IPS-NIHi11 (cell line): Measurements from ENCODE around the gene SSTR5.
"Not testable (repeated sequence)": the region's sequence is repeated elsewhere in the genome, so short reads cannot be mapped to it uniquely, and the experiment has no call there.

Experiments
- DNase-seq: peaks from one replicate; pipeline ENCODE4 v3.0.0; 2012; ENCODE audit warnings: mixed read lengths, low spot score

SSTR5 gene

GRCh38 chr16:1073566-1074378, 1.2 kb downstream of the SSTR5 start:
- peak; percentile 67 for DNase-seq

GRCh38 chr16:1074379-1074649, 1.8 kb downstream of the SSTR5 start:
- no peak for DNase-seq

GRCh38 chr16:1075546-1075945, 3.0 kb downstream of the SSTR5 start:
- no peak for DNase-seq

DNA sequence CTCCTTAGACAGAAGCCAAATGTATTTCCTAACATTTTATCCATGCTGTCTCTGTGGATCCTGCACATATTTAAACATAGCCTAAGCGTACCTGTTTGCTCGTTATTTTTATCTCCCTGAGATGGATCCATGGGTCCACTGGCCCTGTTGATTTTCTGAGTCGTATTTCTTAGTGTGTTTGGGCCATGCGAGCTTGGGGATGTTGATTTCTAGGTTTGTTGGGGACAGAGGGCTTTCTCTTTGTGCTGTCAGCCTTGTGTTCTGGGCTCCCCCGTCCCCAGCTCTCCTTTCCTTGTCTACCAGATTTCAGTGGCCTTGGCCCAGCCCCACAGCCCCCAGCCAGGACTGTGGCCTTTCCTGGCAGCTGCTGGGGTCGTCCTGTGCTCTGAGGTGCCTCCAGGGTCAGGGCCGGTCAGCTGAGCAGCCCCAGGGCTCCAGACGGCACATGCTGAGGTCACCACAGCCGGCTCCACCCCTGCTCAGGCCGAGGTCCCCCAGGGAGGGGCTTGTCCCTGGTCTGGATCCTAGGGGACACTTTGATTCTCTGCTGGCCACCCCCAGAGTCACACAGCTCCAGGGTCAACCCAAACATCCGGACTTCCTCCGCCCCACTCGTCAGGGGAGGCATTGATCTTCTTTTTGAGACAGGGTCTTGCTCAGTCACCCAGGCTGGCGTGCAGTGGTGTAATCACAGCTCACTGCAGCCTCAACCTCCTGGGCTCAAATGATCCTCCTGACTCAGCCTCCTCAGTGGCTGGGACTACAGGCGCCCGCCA, 4.4 kb downstream of the SSTR5 start:
- DNase-seq = no peak

DNA sequence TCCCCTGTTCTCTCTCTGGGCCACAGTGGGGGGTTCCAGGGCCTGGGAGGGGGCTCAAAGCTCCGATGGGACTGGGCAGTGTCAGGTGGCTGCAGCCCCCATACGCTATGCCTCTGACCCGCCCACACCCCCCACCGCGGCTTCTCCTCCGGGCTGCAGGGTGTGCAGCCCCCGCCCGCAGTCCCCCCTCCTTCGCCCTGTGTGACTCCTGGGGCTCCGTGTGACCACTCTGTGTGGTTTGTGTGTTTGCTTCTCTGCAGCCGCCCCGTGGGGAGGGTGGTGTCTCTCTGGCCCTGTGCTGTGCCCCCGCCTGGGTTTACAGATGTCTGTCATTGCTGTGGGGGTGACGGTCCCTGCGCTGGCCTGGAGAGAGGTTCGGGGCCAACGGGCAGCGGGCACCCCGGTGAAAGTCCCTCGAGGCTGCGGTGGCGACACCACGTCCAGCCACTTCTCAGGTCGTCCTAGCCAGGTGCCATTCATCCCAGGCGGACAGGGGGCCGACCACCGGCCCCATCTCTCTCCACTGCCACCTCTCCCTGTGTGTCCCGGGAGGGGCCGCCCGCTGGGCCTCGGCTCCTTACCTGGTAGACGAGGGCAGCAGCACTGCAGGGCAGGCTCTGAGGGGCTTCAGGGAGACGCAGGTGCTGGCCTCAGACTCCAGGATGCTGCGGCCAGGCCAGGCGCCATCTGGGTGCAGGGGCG, 5.5 kb downstream of the SSTR5 start:
- DNase-seq = no peak

DNA sequence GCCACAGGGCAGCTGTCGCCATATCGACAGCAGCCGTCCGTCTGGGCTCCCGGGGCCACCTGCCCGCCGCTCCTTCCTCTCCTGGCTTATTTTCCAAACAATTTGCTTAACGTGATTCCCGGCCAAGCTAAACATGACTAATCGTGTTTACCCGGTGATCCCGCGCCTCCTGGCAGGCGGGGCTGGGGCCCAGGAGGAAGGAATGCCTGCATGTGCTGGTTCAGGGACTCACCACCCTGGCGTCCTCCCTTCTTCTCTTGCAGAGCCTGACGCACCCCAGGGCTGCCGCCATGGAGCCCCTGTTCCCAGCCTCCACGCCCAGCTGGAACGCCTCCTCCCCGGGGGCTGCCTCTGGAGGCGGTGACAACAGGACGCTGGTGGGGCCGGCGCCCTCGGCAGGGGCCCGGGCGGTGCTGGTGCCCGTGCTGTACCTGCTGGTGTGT, 6.1 kb downstream of the SSTR5 start:
- no peak for DNase-seq

- no peak for DNase-seq
Measured at GRCh38 chr16:1079341-1079740, 6.8 kb downstream of the SSTR5 start.

GRCh38 chr16:1079786-1080525, 7.4 kb downstream of the SSTR5 start:
- DNase-seq = no peak

DNA sequence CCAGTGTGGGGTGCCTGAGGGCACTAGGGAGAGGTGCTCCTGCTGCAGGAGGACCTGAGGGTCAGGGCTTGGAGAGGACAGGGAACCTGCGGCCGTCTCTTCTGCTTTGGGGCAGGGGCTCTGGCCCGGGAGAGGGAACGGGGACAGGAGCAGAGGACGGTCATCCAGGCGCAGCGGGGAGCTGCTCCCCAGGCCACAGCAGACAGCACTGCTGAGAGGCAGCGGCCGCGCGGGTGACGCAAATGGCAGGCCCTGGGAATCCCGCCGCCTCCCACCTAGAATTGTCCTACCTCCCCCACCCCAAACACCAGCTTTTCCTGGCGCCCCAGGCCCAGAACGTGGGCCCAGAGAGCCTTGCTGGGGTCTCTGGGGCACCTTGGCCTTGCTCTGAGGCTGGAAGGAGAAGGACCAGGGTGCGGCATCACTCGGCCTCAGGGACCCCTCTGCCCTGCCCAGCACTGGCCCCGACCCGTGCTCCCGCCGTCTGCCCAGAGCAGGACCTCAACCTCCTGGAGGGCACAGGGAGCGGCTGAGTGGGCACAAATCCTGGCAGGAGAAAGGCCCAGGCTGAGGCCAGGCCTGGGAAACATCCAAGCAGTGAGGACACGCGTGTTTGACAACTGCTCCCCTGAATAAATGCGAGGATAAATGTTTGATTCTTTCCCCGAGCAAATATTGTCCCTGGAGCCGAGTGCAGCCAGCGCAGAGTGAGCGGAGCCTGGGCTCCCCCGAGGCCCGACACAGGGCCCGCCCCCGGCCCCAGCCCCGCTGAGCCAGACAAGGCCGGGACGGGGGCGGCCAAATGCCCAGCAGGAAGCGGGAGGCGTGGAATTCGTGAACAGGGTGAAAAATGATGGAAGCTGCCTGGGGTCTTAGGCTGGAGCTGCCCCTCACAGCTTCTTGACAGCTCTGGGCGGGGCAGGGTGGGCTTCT, 8.5 kb downstream of the SSTR5 start:
- DNase-seq = peak; percentile 62

GRCh38 chr16:1081734-1082265, 9.3 kb downstream of the SSTR5 start:
- DNase-seq = no peak

GRCh38 chr16:1082266-1082951, 9.9 kb downstream of the SSTR5 start:
- DNase-seq = no peak

DNA sequence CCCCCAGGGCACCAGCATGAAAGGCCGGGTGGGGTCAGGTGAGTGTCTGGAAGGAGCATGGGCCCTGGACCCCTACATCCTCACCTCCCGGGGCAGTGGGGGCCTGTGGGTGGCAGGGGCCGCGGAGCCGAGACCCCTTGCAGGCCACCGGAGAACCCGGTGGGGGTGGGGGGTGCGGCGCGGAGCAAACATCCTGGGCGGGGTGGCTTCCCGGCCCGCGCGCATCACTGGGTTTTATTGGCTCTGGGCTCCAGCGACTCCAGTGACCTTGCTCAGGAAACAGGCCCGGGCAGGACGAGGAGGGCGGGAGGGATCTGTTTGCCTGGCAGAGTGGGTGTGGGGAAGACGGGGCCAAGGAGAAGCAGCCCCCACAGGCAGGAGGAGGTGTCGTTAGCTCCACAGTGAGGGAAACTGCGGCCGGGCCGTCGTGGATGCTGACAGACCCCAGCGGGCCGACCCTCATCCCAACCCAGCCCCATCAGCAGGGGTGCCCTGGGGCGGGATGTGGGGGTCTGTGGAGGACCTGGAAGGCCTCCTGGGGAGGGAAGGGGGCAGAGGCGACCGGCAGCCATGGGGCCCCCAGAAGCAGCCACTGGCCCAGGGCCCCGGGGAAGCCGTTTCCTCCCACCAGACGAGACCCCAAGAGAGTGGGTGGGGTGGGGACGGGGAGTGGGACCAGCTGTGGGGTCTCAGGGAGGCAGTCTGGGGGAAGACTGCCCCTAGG, 10.6 kb downstream of the SSTR5 start:
- DNase-seq = no peak

DNA sequence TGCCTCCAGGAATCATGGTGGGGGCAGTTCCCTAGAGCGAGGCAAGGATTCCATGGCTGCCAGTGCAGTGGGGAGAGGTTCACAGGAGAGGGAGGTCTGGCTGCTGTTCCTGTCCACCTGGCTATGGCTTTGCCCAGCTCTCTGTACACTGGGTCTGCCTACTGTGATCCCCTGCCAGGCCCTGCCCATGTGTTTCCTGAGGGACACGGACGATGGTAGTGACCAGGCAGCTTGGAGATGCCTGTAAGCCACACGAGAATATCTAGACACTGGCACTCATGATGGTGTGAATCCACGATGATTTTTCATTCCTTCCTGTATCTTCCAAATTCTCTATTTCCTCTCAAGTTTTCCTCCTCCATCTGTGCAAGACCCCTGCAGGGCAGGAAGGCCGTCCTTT, 12.4 kb downstream of the SSTR5 start:
- no peak for DNase-seq

GRCh38 chr16:1086443-1086842, 13.9 kb downstream of the SSTR5 start:
- not testable (repeated sequence) for DNase-seq

DNA sequence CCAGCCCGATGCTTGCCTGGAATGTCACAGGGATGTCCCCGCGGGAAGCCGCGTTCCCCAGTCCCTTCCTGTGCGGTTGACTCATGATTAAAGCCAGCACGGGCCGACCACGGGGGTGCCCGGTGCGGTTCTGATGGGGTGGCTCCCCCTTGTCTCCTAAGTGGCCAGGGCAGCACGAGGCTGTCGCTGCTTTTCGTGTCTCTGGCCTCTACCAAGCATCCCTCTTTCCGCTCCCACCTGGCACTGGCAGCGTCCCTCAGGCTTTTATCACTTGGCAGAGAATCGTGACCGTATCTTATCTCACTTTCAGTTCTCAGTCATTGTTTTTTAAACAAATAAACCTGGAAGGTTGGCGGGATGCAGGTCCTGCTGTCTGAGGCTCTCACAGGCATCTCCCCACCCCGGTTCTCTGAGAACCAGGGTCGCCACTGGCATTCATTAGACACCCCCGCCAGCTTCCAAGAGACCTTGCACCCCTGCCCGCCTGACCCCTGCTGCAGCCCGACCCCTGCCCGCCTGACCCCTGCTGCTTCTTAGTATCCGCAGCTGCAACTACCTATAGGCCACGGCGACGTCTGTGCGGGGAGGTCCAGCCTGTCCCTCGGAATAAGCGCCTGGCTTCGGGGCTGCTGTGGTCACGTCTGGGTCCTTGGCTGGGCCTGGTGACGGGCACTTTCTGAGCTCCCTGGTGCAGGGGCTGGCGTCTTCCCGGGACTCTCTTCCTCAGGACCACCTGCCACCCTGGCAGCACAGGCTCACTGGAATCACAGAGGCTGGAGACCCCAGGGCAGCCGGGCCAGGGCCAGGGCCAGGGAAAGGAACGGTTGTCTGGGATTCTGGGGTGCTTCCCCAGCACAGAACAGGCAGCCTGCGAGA, 16.0 kb downstream of the SSTR5 start:
- DNase-seq = no peak

- no peak for DNase-seq
Measured at GRCh38 chr16:1089439-1089821, 16.9 kb downstream of the SSTR5 start.

DNA sequence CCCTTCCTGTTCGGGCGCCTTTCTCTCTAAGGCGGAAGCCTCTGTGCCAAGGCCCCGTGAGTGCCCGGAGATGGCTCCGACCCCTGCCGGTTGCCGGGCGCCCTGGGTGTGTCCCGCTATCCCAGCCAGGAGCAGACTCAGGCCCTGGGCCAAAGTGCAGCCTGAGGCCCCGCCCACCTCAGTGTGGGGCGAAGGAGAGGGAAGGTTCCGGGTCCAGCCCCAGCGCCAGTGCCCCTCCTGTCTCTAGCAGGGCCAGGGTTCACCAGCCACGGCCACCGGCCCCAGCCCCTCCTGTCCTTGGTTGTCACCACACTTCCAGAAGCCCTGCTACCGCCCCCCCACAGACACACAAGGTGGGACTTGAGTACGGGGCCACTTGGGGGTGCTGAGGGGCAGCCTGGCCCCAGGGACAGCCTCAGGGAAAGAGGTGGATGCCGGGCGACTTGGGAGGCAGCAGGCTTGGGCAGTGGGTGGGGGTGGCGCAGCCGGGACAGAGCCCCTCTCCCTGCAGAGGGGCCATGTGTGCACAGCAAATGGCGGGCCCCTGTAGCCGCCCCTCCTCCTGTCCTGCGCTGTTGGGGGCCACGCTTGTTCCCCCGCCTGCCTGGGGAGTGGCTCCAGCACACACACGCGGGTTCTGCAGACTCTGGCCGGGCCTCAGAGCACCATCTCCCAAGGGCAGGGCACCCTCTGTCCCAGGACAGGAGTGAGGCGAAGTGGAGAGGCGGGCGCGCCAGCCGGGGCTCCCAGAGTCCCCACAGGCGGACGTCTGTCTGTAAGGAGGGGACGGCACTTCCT, 17.5 kb downstream of the SSTR5 start:
- DNase-seq = no peak
